ENCODE results near the gene ZNF280D.

GRCh38 chr15:56782306-56782705, 49.0 kb upstream of the ZNF280D start:
- TF ChIP-seq CTCF (conservative IDR thresholded peaks at IDR 0.05) = no peak
- TF ChIP-seq EZH2 (IDR thresholded peaks at IDR 0.05; ENCODE audit: low read depth) = no peak
